Measurements from ENCODE around the gene TGM3. TPM values are rescaled to one million over a fixed set of nuclear protein-coding genes. Genes with fewer than 3 reads are reported as not detected.

Gene TGM3
- total RNA-seq, 5 donors from 2014 or later (not counting 1 experiment from before 2014, with no cell fraction given), result not detected

- Mint-ChIP-seq H3K36me3 (no peaks in the 10 kb centered on the region), H3K4me3 (no peak overlapping the region), H3K4me1 (peaks cover 0 to 6% (median 0%) of the 10 kb centered on the region in 3 donors), H3K9me3 (no peaks in the 10 kb centered on the region), H3K27ac (no peak overlapping the region), H3K27me3 (peaks cover 5 to 22% of the 10 kb centered on the region in 2 donors)
- 74% methylated on average over 5 of the region's 9 CpGs for WGBS (ENCODE audit: insufficient coverage)
- CTCF ChIA-PET, result no interaction called here
- Histone ChIP-seq H3K4me1 (ENCODE audit: control insufficient read depth in 1 of 2, extremely low read depth in 1 of 2, insufficient read depth in 2 of 2, low read length in 2 of 2) (no peaks in the 10 kb centered on the region), H3K27me3 (replicated peaks in 1 of 2; ENCODE audit: control insufficient read depth in 2 of 2, extremely low read depth in 1 of 2, insufficient read depth in 2 of 2, low read length in 1 of 2) (peaks cover 0 to 19% of the 10 kb centered on the region in 2 experiments), H3K4me3 (ENCODE audit: control insufficient read depth in 1 of 2, extremely low read depth in 1 of 2, low read length in 1 of 2) (no peak overlapping the region), H3K9me3 (no peaks in the 10 kb centered on the region), H3K27ac (ENCODE audit: low read length) (no peak overlapping the region), H3K36me3 (ENCODE audit: control insufficient read depth in 2 of 2, extremely low read depth in 1 of 2, insufficient read depth in 1 of 2, low read length in 1 of 2) (no peaks in the 10 kb centered on the region)
- POLR2A ChIA-PET, result no interaction called here
- DNase-seq (no peak), ATAC-seq (replicated peaks in 1 of 4) (no peak)
These were observed 9.7 kb downstream of the TGM3 start for GRCh38 chr20:2305479-2305878.

- ChIA-PET CTCF (no interaction called here), POLR2A (no interaction called here)
- Mint-ChIP-seq H3K9me3 (no peaks in the 10 kb centered on the region), H3K27me3 (peaks cover 6 to 26% of the 10 kb centered on the region in 2 donors), H3K36me3 (no peaks in the 10 kb centered on the region), H3K4me1 (peaks cover 0 to 3% (median 0%) of the 10 kb centered on the region in 3 donors), H3K4me3 (no peak overlapping the region), H3K27ac (no peak overlapping the region)
- H3K4me3 ChIP-seq (ENCODE audit: control insufficient read depth in 1 of 2, extremely low read depth in 1 of 2, low read length in 1 of 2), result no peak overlapping the region
- no CpG with 5 or more reads among the region's 2 CpGs for WGBS (ENCODE audit: insufficient coverage)
- no peak for ATAC-seq (replicated peaks in 1 of 4)
- no peak for DNase-seq
- no peaks in the 10 kb centered on the region for H3K4me1 ChIP-seq (ENCODE audit: control insufficient read depth in 1 of 2, extremely low read depth in 1 of 2, insufficient read depth in 2 of 2, low read length in 2 of 2)
- peaks cover 0 to 19% of the 10 kb centered on the region in 2 experiments for H3K27me3 ChIP-seq (replicated peaks in 1 of 2; ENCODE audit: control insufficient read depth in 2 of 2, extremely low read depth in 1 of 2, insufficient read depth in 2 of 2, low read length in 1 of 2)
- no peaks in the 10 kb centered on the region for H3K36me3 ChIP-seq (ENCODE audit: control insufficient read depth in 2 of 2, extremely low read depth in 1 of 2, insufficient read depth in 1 of 2, low read length in 1 of 2)
- H3K27ac ChIP-seq (ENCODE audit: low read length), result no peak overlapping the region
- no peaks in the 10 kb centered on the region for H3K9me3 ChIP-seq
These were observed 10.1 kb downstream of the TGM3 start for GRCh38 chr20:2305946-2306345.

- Mint-ChIP-seq H3K4me1 (no peaks in the 10 kb centered on the region), H3K9me3 (no peaks in the 10 kb centered on the region), H3K27ac (no peak overlapping the region), H3K4me3 (no peak overlapping the region), H3K27me3 (peaks cover 6 to 26% of the 10 kb centered on the region in 2 donors), H3K36me3 (no peaks in the 10 kb centered on the region)
- WGBS (ENCODE audit: insufficient coverage), result 77% methylated on average over 4 of the region's 4 CpGs
- no peak overlapping the region for H3K27ac ChIP-seq (ENCODE audit: low read length)
- peaks cover 0 to 19% of the 10 kb centered on the region in 2 experiments for H3K27me3 ChIP-seq (replicated peaks in 1 of 2; ENCODE audit: control insufficient read depth in 2 of 2, extremely low read depth in 1 of 2, insufficient read depth in 2 of 2, low read length in 1 of 2)
- no peak for ATAC-seq (replicated peaks in 1 of 4)
- no peak overlapping the region for H3K4me3 ChIP-seq (ENCODE audit: control insufficient read depth in 1 of 2, extremely low read depth in 1 of 2, low read length in 1 of 2)
- POLR2A ChIA-PET, result no interaction called here
- CTCF ChIA-PET, result no interaction called here
- no peaks in the 10 kb centered on the region for H3K36me3 ChIP-seq (ENCODE audit: control insufficient read depth in 2 of 2, extremely low read depth in 1 of 2, insufficient read depth in 1 of 2, low read length in 1 of 2)
- no peaks in the 10 kb centered on the region for H3K4me1 ChIP-seq (ENCODE audit: control insufficient read depth in 1 of 2, extremely low read depth in 1 of 2, insufficient read depth in 2 of 2, low read length in 2 of 2)
- DNase-seq, result no peak
- H3K9me3 ChIP-seq, result no peaks in the 10 kb centered on the region
These were observed 11.3 kb downstream of the TGM3 start for GRCh38 chr20:2307136-2307535.

- no peak for DNase-seq
- H3K27me3 Mint-ChIP-seq, result peaks cover 6 to 15% of the 10 kb centered on the region in 2 donors
- Histone ChIP-seq H3K9me3 (no peaks in the 10 kb centered on the region), H3K27ac (ENCODE audit: low read length) (no peak overlapping the region), H3K27me3 (replicated peaks in 1 of 2; ENCODE audit: control insufficient read depth in 2 of 2, extremely low read depth in 1 of 2, insufficient read depth in 2 of 2, low read length in 1 of 2) (peaks cover 0 to 18% of the 10 kb centered on the region in 2 experiments), H3K36me3 (ENCODE audit: control insufficient read depth in 2 of 2, extremely low read depth in 1 of 2, insufficient read depth in 1 of 2, low read length in 1 of 2) (no peaks in the 10 kb centered on the region), H3K4me3 (ENCODE audit: control insufficient read depth in 1 of 2, extremely low read depth in 1 of 2, low read length in 1 of 2) (no peak overlapping the region), H3K4me1 (ENCODE audit: control insufficient read depth in 1 of 2, extremely low read depth in 1 of 2, insufficient read depth in 2 of 2, low read length in 2 of 2) (no peaks in the 10 kb centered on the region)
- no peaks in the 10 kb centered on the region for H3K36me3 Mint-ChIP-seq
- CTCF ChIA-PET, result no interaction called here
- no CpG with 5 or more reads among the region's 3 CpGs for WGBS (ENCODE audit: insufficient coverage)
- H3K9me3 Mint-ChIP-seq, result no peaks in the 10 kb centered on the region
- no peak for ATAC-seq (replicated peaks in 1 of 4)
- H3K4me1 Mint-ChIP-seq, result no peaks in the 10 kb centered on the region
- H3K27ac Mint-ChIP-seq, result no peak overlapping the region
- H3K4me3 Mint-ChIP-seq, result no peak overlapping the region
- POLR2A ChIA-PET, result no interaction called here
These were observed 15.5 kb downstream of the TGM3 start for GRCh38 chr20:2311329-2311728.

- ATAC-seq (replicated peaks in 1 of 4) (no peak), DNase-seq (no peak)
- Histone ChIP-seq H3K36me3 (ENCODE audit: control insufficient read depth in 2 of 2, extremely low read depth in 1 of 2, insufficient read depth in 1 of 2, low read length in 1 of 2) (no peaks in the 10 kb centered on the region), H3K27me3 (replicated peaks in 1 of 2; ENCODE audit: control insufficient read depth in 2 of 2, extremely low read depth in 1 of 2, insufficient read depth in 2 of 2, low read length in 1 of 2) (peaks cover 0 to 23% of the 10 kb centered on the region in 2 experiments), H3K4me1 (ENCODE audit: control insufficient read depth in 1 of 2, extremely low read depth in 1 of 2, insufficient read depth in 2 of 2, low read length in 2 of 2) (no peaks in the 10 kb centered on the region), H3K4me3 (ENCODE audit: control insufficient read depth in 1 of 2, extremely low read depth in 1 of 2, low read length in 1 of 2) (no peak overlapping the region), H3K9me3 (no peaks in the 10 kb centered on the region), H3K27ac (ENCODE audit: low read length) (no peak overlapping the region)
- peaks cover 6 to 8% of the 10 kb centered on the region in 2 donors for H3K27me3 Mint-ChIP-seq
- H3K9me3 Mint-ChIP-seq, result no peaks in the 10 kb centered on the region
- no peaks in the 10 kb centered on the region for H3K36me3 Mint-ChIP-seq
- 97% methylated on average over 6 of the region's 8 CpGs for WGBS (ENCODE audit: insufficient coverage)
- POLR2A ChIA-PET, result no interaction called here
- CTCF ChIA-PET, result no interaction called here
- no peaks in the 10 kb centered on the region for H3K4me1 Mint-ChIP-seq
- no peak overlapping the region for H3K27ac Mint-ChIP-seq
- no peak overlapping the region for H3K4me3 Mint-ChIP-seq
These were observed 17.1 kb downstream of the TGM3 start for GRCh38 chr20:2312876-2313275.

GRCh38 chr20:2313316-2313715 is 17.5 kb downstream of the TGM3 start:
- no peaks in the 10 kb centered on the region for H3K36me3 ChIP-seq (ENCODE audit: control insufficient read depth in 2 of 2, extremely low read depth in 1 of 2, insufficient read depth in 1 of 2, low read length in 1 of 2)
- no peaks in the 10 kb centered on the region for H3K4me1 Mint-ChIP-seq
- H3K9me3 Mint-ChIP-seq, result no peaks in the 10 kb centered on the region
- POLR2A ChIA-PET, result no interaction called here
- H3K4me3 Mint-ChIP-seq, result no peak overlapping the region
- CTCF ChIA-PET, result no interaction called here
- no peak overlapping the region for H3K27ac ChIP-seq (ENCODE audit: low read length)
- no peaks in the 10 kb centered on the region for H3K9me3 ChIP-seq
- H3K4me1 ChIP-seq (ENCODE audit: control insufficient read depth in 1 of 2, extremely low read depth in 1 of 2, insufficient read depth in 2 of 2, low read length in 2 of 2), result no peaks in the 10 kb centered on the region
- 100% methylated on average over 1 of the region's 3 CpGs for WGBS (ENCODE audit: insufficient coverage)
- no peak overlapping the region for H3K27ac Mint-ChIP-seq
- H3K27me3 Mint-ChIP-seq, result peaks cover 6 to 7% of the 10 kb centered on the region in 2 donors
- H3K27me3 ChIP-seq (replicated peaks in 1 of 2; ENCODE audit: control insufficient read depth in 2 of 2, extremely low read depth in 1 of 2, insufficient read depth in 2 of 2, low read length in 1 of 2), result peaks cover 0 to 22% of the 10 kb centered on the region in 2 experiments
- no peak for ATAC-seq (replicated peaks in 1 of 4)
- H3K36me3 Mint-ChIP-seq, result no peaks in the 10 kb centered on the region
- no peak overlapping the region for H3K4me3 ChIP-seq (ENCODE audit: control insufficient read depth in 1 of 2, extremely low read depth in 1 of 2, low read length in 1 of 2)
- no peak for DNase-seq
